Vagina (tissue), 2 donors: ENCODE results near the gene GPR153. TPM values are rescaled to one million over a fixed set of nuclear protein-coding genes. Genes with fewer than 3 reads are reported as not detected.
"Not testable (repeated sequence)": the region's sequence is repeated elsewhere in the genome, so short reads cannot be mapped to it uniquely, and the experiment has no call there.

Source experiments
- DNase-seq, 2 donors: peaks; one replicate each; pipeline ENCODE4 v3.0.0-alpha.2; 2017; ENCODE audit errors: extremely low spot score in 2 of 2
- H3K27ac ChIP-seq: fragments of 200-600 bp; sonication (generic); one replicate; pipeline ENCODE4 v1.5.1; 2019
- H3K27me3 ChIP-seq: fragments of 200-600 bp; sonication (generic); one replicate; pipeline ENCODE4 v1.5.1; 2019
- H3K36me3 ChIP-seq, 2 donors: fragments of 200-600 bp; sonication (generic); one replicate each; pipeline ENCODE4 v1.5.1; 2017 to 2019
- H3K4me1 ChIP-seq: fragments of 200-600 bp; sonication (generic); one replicate; pipeline ENCODE4 v1.5.1; 2019
- H3K4me3 ChIP-seq, 2 donors: fragments of 200-600 bp; sonication (generic); 1 replicate in 1 of 2; 2 replicates in 1 of 2; pipeline ENCODE4 v1.5.1; 2016 to 2019
- H3K9me3 ChIP-seq: fragments of 200-600 bp; sonication (generic); one replicate; pipeline ENCODE4 v1.5.1; 2019
- POLR2A ChIP-seq, 2 donors: fragments of 450-650 bp; IDR thresholded peaks; one replicate each; pipeline ENCODE4 v1.6.1; 2017; ENCODE audit warnings: antibody characterized with exemption in 2 of 2, mild to moderate bottlenecking in 2 of 2, moderate library complexity in 2 of 2
- POLR2AphosphoS5 ChIP-seq, 2 donors: sonication (generic); formaldehyde crosslinking; IDR thresholded peaks; one replicate each; pipeline ENCODE4 v1.9.0; 2017; ENCODE audit warnings: antibody characterized with exemption in 2 of 2, mild to moderate bottlenecking in 2 of 2, low read depth in 1 of 2; ENCODE audit not compliant: insufficient read depth in 1 of 2
- intact Hi-C: fragments of 100-400 bp; cut with DNase I; formaldehyde crosslinking; loops from one replicate; pipeline ENCODE4 v1.15.1; 2023
- total RNA-seq: library from RNA; depleted of rRNA; stranded (reverse); fragments of >200 nt; gene quantifications from one replicate; pipeline ENCODE4 v1.2.3, GENCODE V29; 2016
- TF ChIP-seq, protein P1 (sequence below), 3 experiments: fragments of 450-650 bp in 2 of 3; fragments of 200-600 bp in 1 of 3; sonication (generic) in 1 of 3; IDR thresholded peaks; one replicate each; pipeline ENCODE4 v1.5.1; 2017 to 2019; ENCODE audit warnings: antibody characterized with exemption in 3 of 3, mild to moderate bottlenecking in 2 of 3, moderate library complexity in 2 of 3

Gene GPR153
- 11.5 TPM for total RNA-seq

DNA sequence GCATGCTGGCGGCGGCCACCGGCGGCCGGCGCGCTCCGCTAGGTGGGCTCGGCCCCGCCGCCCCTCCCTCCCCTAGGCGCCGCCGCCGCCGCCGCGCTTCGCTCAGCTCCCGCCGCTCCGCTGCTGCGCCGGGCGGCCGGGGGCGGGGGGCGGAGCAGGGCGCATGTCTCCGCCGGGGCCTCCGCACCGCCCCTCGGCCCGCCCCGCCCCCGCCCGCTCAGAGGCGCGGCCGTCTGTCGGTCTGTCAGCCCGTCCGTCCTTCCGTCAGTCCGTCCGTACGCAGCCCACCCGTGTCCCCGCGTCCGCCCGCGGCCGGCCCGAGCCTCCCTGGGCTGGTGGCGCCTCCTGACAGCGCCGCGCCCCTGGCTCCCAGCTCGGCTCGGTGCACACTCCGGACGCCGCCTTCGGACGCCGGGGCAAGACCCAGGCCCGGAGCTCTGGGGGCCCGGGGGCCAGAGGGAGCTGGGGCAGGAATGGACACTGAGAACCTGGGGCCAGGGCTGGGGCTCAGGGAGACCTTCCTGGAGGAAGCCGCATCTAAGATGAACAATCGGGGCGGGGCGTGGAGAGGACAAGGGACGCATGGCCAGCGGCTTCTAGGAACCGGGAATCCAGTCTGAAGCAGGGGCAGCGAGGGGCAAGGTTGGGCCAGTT, at the start of gene GPR153:
TSS of gene GPR153 (minus strand) at position 138 of the 654 bp plus-strand sequence. CDS start 6,193 bp downstream, outside the sequence.
- no peaks in the 10 kb centered on the region for H3K27me3 ChIP-seq
- DNase-seq = no peak
- intact Hi-C loops = no loop called here
- H3K4me1 ChIP-seq = peaks cover 49% of the 10 kb centered on the region
- peak in 1 of 2 donors; percentile 24 for TF ChIP-seq POLR2A (IDR thresholded peaks at IDR 0.05)
- no peak for TF ChIP-seq POLR2AphosphoS5 (IDR thresholded peaks at IDR 0.05; ENCODE audit: insufficient read depth in 1 of 2, low read depth in 1 of 2)
- H3K4me3 ChIP-seq = peak within 1 kb of the TSS; percentile 57 to 81
- H3K36me3 ChIP-seq = no peaks in the 10 kb centered on the region
- H3K9me3 ChIP-seq = no peaks in the 10 kb centered on the region
- peak within 1 kb of the TSS; percentile 87 for H3K27ac ChIP-seq

DNA sequence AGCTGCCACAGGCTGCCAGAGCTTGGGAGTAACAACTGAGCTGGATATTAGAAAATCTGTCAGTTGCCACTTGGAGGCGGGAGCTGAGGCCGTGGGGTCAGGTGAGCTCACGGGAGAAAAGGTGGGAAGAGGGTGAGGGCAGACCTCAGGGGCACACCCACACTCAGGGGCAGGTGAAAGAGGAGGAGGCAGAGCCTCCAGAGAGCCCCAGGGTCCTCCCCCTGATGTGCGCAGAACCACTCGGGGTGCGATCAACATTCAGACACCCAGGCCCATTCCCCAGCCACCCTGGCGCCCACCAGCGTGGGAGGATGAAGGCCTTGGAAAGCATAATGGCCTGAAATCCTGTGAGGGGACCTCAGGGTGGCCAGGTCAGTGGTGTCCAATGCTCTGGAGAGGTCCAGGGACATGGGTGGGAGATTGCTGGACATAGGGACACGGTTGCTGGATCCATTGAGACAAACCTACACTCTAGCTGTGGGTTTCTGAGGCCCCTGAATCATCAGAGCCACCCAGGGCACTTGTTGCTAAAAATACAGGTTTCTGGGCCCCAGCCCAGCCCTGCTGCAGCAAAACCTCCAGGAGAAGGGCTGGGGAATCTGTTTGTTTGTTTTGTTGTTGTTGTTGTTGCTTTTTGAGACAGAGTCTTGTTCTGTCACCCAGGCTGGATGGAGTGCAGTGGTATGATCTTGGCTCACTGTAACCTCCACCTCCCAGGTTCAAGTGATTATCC, 49.4 kb upstream of the GPR153 start:
- intact Hi-C loops = no loop called here
- no peaks in the 10 kb centered on the region for H3K4me1 ChIP-seq

DNA sequence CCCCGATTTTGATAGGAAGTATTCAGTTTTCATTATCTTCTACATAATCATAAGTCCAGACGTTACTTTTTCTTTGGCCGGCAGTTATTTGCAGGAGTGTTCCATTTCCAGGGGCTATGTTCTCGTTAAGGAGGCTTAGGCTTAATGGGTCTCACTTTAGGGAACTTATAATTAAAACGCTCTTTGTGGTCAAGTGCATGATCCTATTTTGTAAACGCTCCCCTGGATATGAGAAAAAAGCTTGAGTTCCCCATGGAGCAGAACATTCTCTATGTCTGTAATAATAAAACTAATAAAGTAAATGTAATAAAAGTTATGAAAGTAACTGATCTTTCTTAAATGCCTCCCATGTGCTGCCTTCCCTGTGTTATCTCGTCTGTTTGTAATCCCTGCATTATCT, 48.7 kb upstream of the GPR153 start:
- no peaks in the 10 kb centered on the region for H3K9me3 ChIP-seq
- intact Hi-C loops = no loop called here
- H3K27me3 ChIP-seq = no peaks in the 10 kb centered on the region
- no peaks in the 10 kb centered on the region for H3K4me1 ChIP-seq
- H3K27ac ChIP-seq = no peak overlapping the region
- no peak for DNase-seq
- no peak overlapping the region for H3K4me3 ChIP-seq
- TF ChIP-seq POLR2AphosphoS5 (IDR thresholded peaks at IDR 0.05; ENCODE audit: insufficient read depth in 1 of 2, low read depth in 1 of 2) = no peak
- no peak for TF ChIP-seq POLR2A (IDR thresholded peaks at IDR 0.05)
- TF ChIP-seq, protein P1, sequence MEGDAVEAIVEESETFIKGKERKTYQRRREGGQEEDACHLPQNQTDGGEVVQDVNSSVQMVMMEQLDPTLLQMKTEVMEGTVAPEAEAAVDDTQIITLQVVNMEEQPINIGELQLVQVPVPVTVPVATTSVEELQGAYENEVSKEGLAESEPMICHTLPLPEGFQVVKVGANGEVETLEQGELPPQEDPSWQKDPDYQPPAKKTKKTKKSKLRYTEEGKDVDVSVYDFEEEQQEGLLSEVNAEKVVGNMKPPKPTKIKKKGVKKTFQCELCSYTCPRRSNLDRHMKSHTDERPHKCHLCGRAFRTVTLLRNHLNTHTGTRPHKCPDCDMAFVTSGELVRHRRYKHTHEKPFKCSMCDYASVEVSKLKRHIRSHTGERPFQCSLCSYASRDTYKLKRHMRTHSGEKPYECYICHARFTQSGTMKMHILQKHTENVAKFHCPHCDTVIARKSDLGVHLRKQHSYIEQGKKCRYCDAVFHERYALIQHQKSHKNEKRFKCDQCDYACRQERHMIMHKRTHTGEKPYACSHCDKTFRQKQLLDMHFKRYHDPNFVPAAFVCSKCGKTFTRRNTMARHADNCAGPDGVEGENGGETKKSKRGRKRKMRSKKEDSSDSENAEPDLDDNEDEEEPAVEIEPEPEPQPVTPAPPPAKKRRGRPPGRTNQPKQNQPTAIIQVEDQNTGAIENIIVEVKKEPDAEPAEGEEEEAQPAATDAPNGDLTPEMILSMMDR (IDR thresholded peaks at IDR 0.05) = no peak
- no peaks in the 10 kb centered on the region for H3K36me3 ChIP-seq

More for the DNA sequence above, 49.4 kb upstream of the GPR153 start:
- Histone ChIP-seq H3K36me3 (no peaks in the 10 kb centered on the region), H3K27ac (no peak overlapping the region), H3K4me3 (no peak overlapping the region), H3K9me3 (no peaks in the 10 kb centered on the region), H3K27me3 (no peaks in the 10 kb centered on the region)
- TF ChIP-seq POLR2A (IDR thresholded peaks at IDR 0.05) (no peak), POLR2AphosphoS5 (IDR thresholded peaks at IDR 0.05; ENCODE audit: insufficient read depth in 1 of 2, low read depth in 1 of 2) (no peak)
- TF ChIP-seq, protein P1 (IDR thresholded peaks at IDR 0.05) = no peak
- no peak for DNase-seq

DNA sequence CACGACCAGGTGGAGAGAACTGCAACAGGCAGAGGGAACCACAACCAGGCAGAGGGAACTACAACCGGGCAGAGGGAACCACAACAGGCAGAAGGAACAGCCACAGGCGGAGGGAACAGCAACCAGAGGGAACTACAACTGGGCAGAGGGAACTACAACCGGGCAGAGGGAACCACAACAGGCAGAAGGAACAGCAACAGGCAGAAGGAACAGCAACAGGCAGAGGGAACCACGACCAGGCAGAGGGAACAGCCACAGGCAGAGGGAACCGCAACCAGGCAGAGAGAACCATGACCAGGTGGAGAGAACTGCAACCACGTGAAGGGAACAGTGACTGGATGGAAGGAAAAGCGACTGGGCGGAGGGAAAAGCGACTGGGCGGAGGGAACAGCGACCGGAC, 47.6 kb upstream of the GPR153 start:
- Histone ChIP-seq H3K4me1 (no peaks in the 10 kb centered on the region), H3K9me3 (no peaks in the 10 kb centered on the region), H3K36me3 (no peaks in the 10 kb centered on the region), H3K27ac (no peak overlapping the region), H3K27me3 (no peaks in the 10 kb centered on the region), H3K4me3 (no peak overlapping the region)
- no peak for DNase-seq
- TF ChIP-seq POLR2A (IDR thresholded peaks at IDR 0.05) (no peak), POLR2AphosphoS5 (IDR thresholded peaks at IDR 0.05; ENCODE audit: insufficient read depth in 1 of 2, low read depth in 1 of 2) (no peak)
- TF ChIP-seq, protein P1 (IDR thresholded peaks at IDR 0.05) = no peak
- intact Hi-C loops = no loop called here

DNA sequence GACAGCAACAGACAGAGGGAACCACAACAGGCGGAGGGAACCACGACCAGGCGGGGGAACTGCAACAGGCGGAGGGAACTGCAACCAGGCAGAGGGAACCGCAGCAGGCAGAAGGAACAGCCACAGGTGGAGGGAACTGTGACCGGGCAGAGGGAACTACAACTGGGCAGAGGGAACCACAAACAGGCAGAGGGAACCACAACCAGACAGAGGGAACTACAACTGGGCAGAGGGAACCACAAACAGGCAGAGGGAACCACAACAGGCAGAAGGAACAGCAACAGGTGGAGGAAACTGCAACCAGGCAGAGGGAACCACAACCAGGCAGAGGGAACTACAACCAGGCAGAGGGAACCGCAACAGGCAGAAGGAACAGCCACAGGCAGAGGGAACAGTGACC, 46.8 kb upstream of the GPR153 start:
- DNase-seq, H3K9me3 ChIP-seq, intact Hi-C loops, H3K4me1 ChIP-seq, H3K4me3 ChIP-seq, H3K27me3 ChIP-seq, H3K36me3 ChIP-seq, H3K27ac ChIP-seq: not testable (repeated sequence)

DNA sequence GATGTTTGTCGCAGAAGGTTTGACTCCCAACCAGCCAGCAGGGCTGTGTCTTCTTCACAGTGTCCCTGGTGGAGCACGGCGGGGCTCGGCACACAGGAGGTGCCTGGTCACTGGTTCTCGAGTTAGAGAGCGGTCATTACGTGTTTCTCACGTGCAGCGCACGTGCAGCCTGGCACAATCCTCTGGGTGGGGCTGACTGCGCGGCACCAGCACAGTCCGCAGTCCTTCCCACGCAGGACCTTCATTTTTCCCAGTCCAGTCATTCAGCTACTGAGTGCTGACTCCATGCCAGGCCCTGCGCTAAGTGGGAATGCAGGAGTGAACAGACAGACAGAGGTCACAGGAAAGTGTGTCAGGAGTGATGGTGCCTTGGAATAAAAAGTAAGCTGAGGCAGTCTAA, 46.2 kb upstream of the GPR153 start:
- H3K36me3 ChIP-seq = no peaks in the 10 kb centered on the region
- no peaks in the 10 kb centered on the region for H3K27me3 ChIP-seq
- no peaks in the 10 kb centered on the region for H3K4me1 ChIP-seq
- intact Hi-C loops = no loop called here
- no peaks in the 10 kb centered on the region for H3K9me3 ChIP-seq
- H3K27ac ChIP-seq = no peak overlapping the region
- no peak overlapping the region for H3K4me3 ChIP-seq
- TF ChIP-seq, protein P1 (IDR thresholded peaks at IDR 0.05) = no peak
- TF ChIP-seq POLR2AphosphoS5 (IDR thresholded peaks at IDR 0.05; ENCODE audit: insufficient read depth in 1 of 2, low read depth in 1 of 2) (no peak), POLR2A (IDR thresholded peaks at IDR 0.05) (no peak)
- no peak for DNase-seq
